Brain microvascular endothelial cell (primary cell): ENCODE results near the gene CCL26.
"Not testable (repeated sequence)": the region's sequence is repeated elsewhere in the genome, so short reads cannot be mapped to it uniquely, and the experiment has no call there.

Experiments
- DNase-seq: peaks from one replicate; pipeline ENCODE4 v3.0.0-alpha.2; 2020
- H3K27ac ChIP-seq: fragments of 250-450 bp; sonication (Bioruptor Pico); 2 replicates; pipeline ENCODE4 v1.5.1; 2020; ENCODE audit warnings: mild to moderate bottlenecking, moderate library complexity
- H3K27me3 ChIP-seq: fragments of 250-450 bp; sonication (Bioruptor Pico); replicated peaks from 2 replicates; pipeline ENCODE4 v1.5.1; 2020; ENCODE audit warnings: mild to moderate bottlenecking
- H3K36me3 ChIP-seq: fragments of 250-450 bp; sonication (Bioruptor Pico); replicated peaks from 2 replicates; pipeline ENCODE4 v1.5.1; 2020; ENCODE audit warnings: mild to moderate bottlenecking
- H3K4me3 ChIP-seq: 2 replicates; pipeline ENCODE4 v1.5.1; 2011; ENCODE audit warnings: low read depth, mild to moderate bottlenecking, control low read depth, low read length, moderate library complexity
- CTCF ChIP-seq: IDR thresholded peaks from 2 replicates; pipeline ENCODE4 v1.5.1; 2011; ENCODE audit warnings: low read depth, mild to moderate bottlenecking, moderate library complexity, low read length, control low read depth, inconsistent platforms; ENCODE audit errors: missing control alignments
- in situ Hi-C: cut with HindIII; loops from 2 replicates; pipeline ENCODE4 v1.10.0; 2017; ENCODE audit warnings: low sequenced_read_pairs, low pct_ligation_motif_present

CCL26 gene

GRCh38 chr7:75722373-75722772, 49.6 kb downstream of the CCL26 start:
- no peak overlapping the region for H3K4me3 ChIP-seq
- in situ Hi-C loops = no loop called here
- no peak for TF ChIP-seq CTCF
- no peak for DNase-seq
- H3K27me3 ChIP-seq = no peaks in the 10 kb centered on the region
- no peak overlapping the region for H3K27ac ChIP-seq
- no peaks in the 10 kb centered on the region for H3K36me3 ChIP-seq

GRCh38 chr7:75721922-75722321, 50.1 kb downstream of the CCL26 start:
- H3K36me3 ChIP-seq, H3K27ac ChIP-seq, in situ Hi-C loops, H3K27me3 ChIP-seq, DNase-seq, H3K4me3 ChIP-seq: not testable (repeated sequence)

GRCh38 chr7:75721426-75721825, 50.6 kb downstream of the CCL26 start:
- TF ChIP-seq CTCF = no peak
- H3K27me3 ChIP-seq = no peaks in the 10 kb centered on the region
- H3K27ac ChIP-seq = no peak overlapping the region
- no peak for DNase-seq
- in situ Hi-C loops = no loop called here
- H3K4me3 ChIP-seq = no peak overlapping the region
- H3K36me3 ChIP-seq = no peaks in the 10 kb centered on the region

DNA sequence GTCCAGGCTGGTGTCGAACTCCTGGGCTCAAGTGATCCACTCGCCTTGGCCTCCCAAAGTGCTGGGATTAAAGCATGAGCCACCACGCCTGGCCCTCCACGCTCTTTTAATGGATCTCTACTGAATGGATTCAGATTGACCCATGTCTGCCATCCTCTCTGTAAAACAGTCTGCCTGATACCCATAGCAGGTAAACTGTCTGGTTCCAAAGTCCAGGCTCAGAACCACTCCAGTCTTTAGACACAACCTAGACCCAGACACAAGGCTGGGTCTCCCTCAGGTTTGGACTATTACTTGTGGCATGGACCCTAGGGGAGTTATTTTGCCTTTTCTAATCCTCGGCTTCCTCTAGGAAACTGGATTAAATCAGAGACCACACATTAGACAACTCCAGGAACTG, 52.4 kb downstream of the CCL26 start:
- H3K27me3 ChIP-seq = no peaks in the 10 kb centered on the region
- TF ChIP-seq CTCF = no peak
- no peak for DNase-seq
- no peaks in the 10 kb centered on the region for H3K36me3 ChIP-seq
- H3K4me3 ChIP-seq = no peak overlapping the region
- no peak overlapping the region for H3K27ac ChIP-seq
- in situ Hi-C loops = no loop called here
